GM12878 (cell line): ENCODE data around the gene KIAA1217. TPM values are rescaled to one million over a fixed set of nuclear protein-coding genes. Genes with fewer than 3 reads are reported as not detected.

Experiments
- CHD4 ChIP-seq: fragments of 200-600 bp; sonication (generic); IDR thresholded peaks from 2 replicates; pipeline ENCODE4 v1.6.1; 2016; ENCODE audit warnings: mild to moderate bottlenecking
- HDAC2 ChIP-seq: fragments of 200-600 bp; sonication (generic); IDR thresholded peaks from 2 replicates; pipeline ENCODE4 v1.6.1; 2017
- IRF4 ChIP-seq: IDR thresholded peaks from 2 replicates; pipeline ENCODE4 v1.6.1; 2011; ENCODE audit warnings: low read depth, low read length
- KDM1A ChIP-seq: fragments of 200-600 bp; sonication (generic); IDR thresholded peaks from 2 replicates; pipeline ENCODE4 v1.6.1; 2016; ENCODE audit warnings: borderline replicate concordance
- NFXL1 ChIP-seq: fragments of 450-650 bp; IDR thresholded peaks from 2 replicates; pipeline ENCODE4 v1.6.1; 2017; ENCODE audit warnings: antibody characterized with exemption, mild to moderate bottlenecking, borderline replicate concordance
- NFYB ChIP-seq: IDR thresholded peaks from 2 replicates; pipeline ENCODE4 v1.6.1; 2011; ENCODE audit warnings: low read depth, mild to moderate bottlenecking, low read length, improper control_type of control experiment, moderate library complexity; ENCODE audit not compliant: insufficient read depth
- POLR2AphosphoS5 ChIP-seq: IDR thresholded peaks from 2 replicates; pipeline ENCODE4 v1.6.1; 2011; ENCODE audit warnings: mild to moderate bottlenecking, low read length, inconsistent platforms
- RUNX3 ChIP-seq: IDR thresholded peaks from 2 replicates; pipeline ENCODE4 v1.6.1; 2012; ENCODE audit warnings: low read length, inconsistent platforms
- SIN3A ChIP-seq: IDR thresholded peaks from 2 replicates; pipeline ENCODE4 v1.6.1; 2012; ENCODE audit warnings: low read depth, low read length, improper control_type of control experiment
- ZNF207 ChIP-seq: fragments of 450-650 bp; IDR thresholded peaks from 2 replicates; pipeline ENCODE4 v1.6.1; 2014; ENCODE audit warnings: antibody characterized with exemption, mild to moderate bottlenecking, borderline replicate concordance
- ZSCAN29 ChIP-seq: fragments of 450-650 bp; IDR thresholded peaks from 2 replicates; pipeline ENCODE4 v1.6.1; 2017; ENCODE audit warnings: mild to moderate bottlenecking, moderate library complexity
- ZZZ3 ChIP-seq: IDR thresholded peaks from 2 replicates; pipeline ENCODE4 v1.6.1; 2011; ENCODE audit warnings: low read depth; ENCODE audit not compliant: control insufficient read depth, insufficient read length
- polyA plus RNA-seq, 11 experiments: library from polyadenylated mRNA; depleted of rRNA in 4 of 11; unstranded in 6 of 11; stranded (reverse) in 5 of 11; fragments of >200 nt; fragmentation: Nextera tagmentation in 4 of 11; fragmentation: Illumina TruSeq in 1 of 11; extraction: Ambion mirVana in 4 of 11; extraction: Trizol in 1 of 11; gene quantifications; 1 replicate in 1 of 11; 2 replicates in 10 of 11; pipeline versions ENCODE4 v1.2.1 to v1.2.3, GENCODE V29; 2011 to 2016; ENCODE audit warnings: inconsistent platforms in 2 of 11, missing spikeins in 2 of 11, low read depth in 1 of 11
- total RNA-seq, 4 experiments: library from RNA; depleted of rRNA in 3 of 4; stranded (reverse); fragments of >200 nt in 3 of 4; fragmentation: Illumina TruSeq in 1 of 4; extraction: Trizol in 1 of 4; gene quantifications; 2 replicates each; pipeline versions ENCODE4 v1.2.1 to v1.2.3, GENCODE V29; 2013 to 2021
- TF ChIP-seq, protein P1 (sequence below): fragments of 450-650 bp; IDR thresholded peaks from 2 replicates; pipeline ENCODE4 v1.6.1; 2018; ENCODE audit warnings: mild to moderate bottlenecking, low read depth, moderate library complexity; ENCODE audit not compliant: partially characterized antibody
- TF ChIP-seq, protein P2 (sequence below): fragments of 450-650 bp; IDR thresholded peaks from 2 replicates; pipeline ENCODE4 v1.6.1; 2017; ENCODE audit warnings: antibody characterized with exemption, mild to moderate bottlenecking, moderate library complexity
- TF ChIP-seq, protein P3 (sequence below): fragments of 150-350 bp; IDR thresholded peaks from 2 replicates; pipeline ENCODE4 v1.6.1; 2014; ENCODE audit warnings: mild to moderate bottlenecking, low read depth, low read length

Gene KIAA1217
- total and polyA plus RNA-seq, 10 of the 15 experiments (the other 5 are each of a cell fraction or from before 2014, with no cell fraction given): 0.57 to 3.8 (median 2.1) TPM

DNA sequence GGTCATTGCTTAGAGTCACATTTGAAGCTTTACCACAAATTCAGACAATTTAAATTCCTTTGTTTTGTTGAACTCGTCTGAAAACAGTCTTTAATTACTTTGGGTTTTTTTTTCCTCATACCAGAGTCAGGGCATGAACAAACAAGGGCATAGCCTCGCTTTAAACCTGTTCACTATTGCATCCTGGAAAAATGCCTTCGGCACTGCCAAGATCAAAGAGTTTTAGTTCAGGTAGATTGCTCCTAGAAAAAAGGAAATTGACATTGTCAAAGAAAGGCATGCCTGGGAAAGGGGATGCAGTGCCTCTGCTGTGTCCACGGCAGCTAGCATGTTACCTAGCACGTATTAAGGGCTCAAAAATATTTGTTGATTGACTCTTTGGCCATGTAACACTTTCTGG is 279.7 kb downstream of the KIAA1217 start (continued):
- no peak for TF ChIP-seq POLR2AphosphoS5
- TF ChIP-seq SIN3A: no peak
- no peak for TF ChIP-seq HDAC2
- TF ChIP-seq KDM1A: no peak
- TF ChIP-seq CHD4: no peak
- TF ChIP-seq, protein P1, sequence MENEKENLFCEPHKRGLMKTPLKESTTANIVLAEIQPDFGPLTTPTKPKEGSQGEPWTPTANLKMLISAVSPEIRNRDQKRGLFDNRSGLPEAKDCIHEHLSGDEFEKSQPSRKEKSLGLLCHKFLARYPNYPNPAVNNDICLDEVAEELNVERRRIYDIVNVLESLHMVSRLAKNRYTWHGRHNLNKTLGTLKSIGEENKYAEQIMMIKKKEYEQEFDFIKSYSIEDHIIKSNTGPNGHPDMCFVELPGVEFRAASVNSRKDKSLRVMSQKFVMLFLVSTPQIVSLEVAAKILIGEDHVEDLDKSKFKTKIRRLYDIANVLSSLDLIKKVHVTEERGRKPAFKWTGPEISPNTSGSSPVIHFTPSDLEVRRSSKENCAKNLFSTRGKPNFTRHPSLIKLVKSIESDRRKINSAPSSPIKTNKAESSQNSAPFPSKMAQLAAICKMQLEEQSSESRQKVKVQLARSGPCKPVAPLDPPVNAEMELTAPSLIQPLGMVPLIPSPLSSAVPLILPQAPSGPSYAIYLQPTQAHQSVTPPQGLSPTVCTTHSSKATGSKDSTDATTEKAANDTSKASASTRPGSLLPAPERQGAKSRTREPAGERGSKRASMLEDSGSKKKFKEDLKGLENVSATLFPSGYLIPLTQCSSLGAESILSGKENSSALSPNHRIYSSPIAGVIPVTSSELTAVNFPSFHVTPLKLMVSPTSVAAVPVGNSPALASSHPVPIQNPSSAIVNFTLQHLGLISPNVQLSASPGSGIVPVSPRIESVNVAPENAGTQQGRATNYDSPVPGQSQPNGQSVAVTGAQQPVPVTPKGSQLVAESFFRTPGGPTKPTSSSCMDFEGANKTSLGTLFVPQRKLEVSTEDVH: no peak
- TF ChIP-seq, protein P2, sequence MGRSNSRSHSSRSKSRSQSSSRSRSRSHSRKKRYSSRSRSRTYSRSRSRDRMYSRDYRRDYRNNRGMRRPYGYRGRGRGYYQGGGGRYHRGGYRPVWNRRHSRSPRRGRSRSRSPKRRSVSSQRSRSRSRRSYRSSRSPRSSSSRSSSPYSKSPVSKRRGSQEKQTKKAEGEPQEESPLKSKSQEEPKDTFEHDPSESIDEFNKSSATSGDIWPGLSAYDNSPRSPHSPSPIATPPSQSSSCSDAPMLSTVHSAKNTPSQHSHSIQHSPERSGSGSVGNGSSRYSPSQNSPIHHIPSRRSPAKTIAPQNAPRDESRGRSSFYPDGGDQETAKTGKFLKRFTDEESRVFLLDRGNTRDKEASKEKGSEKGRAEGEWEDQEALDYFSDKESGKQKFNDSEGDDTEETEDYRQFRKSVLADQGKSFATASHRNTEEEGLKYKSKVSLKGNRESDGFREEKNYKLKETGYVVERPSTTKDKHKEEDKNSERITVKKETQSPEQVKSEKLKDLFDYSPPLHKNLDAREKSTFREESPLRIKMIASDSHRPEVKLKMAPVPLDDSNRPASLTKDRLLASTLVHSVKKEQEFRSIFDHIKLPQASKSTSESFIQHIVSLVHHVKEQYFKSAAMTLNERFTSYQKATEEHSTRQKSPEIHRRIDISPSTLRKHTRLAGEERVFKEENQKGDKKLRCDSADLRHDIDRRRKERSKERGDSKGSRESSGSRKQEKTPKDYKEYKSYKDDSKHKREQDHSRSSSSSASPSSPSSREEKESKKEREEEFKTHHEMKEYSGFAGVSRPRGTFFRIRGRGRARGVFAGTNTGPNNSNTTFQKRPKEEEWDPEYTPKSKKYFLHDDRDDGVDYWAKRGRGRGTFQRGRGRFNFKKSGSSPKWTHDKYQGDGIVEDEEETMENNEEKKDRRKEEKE: no peak
- no peak for TF ChIP-seq ZZZ3
- TF ChIP-seq ZSCAN29: no peak
- TF ChIP-seq IRF4: no peak
- TF ChIP-seq RUNX3: no peak
- TF ChIP-seq NFYB: no peak
- no peak for TF ChIP-seq ZNF207
- no peak for TF ChIP-seq NFXL1
- TF ChIP-seq, protein P3, sequence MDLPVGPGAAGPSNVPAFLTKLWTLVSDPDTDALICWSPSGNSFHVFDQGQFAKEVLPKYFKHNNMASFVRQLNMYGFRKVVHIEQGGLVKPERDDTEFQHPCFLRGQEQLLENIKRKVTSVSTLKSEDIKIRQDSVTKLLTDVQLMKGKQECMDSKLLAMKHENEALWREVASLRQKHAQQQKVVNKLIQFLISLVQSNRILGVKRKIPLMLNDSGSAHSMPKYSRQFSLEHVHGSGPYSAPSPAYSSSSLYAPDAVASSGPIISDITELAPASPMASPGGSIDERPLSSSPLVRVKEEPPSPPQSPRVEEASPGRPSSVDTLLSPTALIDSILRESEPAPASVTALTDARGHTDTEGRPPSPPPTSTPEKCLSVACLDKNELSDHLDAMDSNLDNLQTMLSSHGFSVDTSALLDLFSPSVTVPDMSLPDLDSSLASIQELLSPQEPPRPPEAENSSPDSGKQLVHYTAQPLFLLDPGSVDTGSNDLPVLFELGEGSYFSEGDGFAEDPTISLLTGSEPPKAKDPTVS: no peak
